ENCODE measurements around the gene THSD4.

- no peak for TF ChIP-seq CTCF (IDR thresholded peaks at IDR 0.05)
- TF ChIP-seq TCF7L2 (IDR thresholded peaks at IDR 0.05; ENCODE audit: low read depth, low read length) = no peak
- TF ChIP-seq REST (IDR thresholded peaks at IDR 0.05; ENCODE audit: insufficient read depth in 1 of 2, low read depth in 2 of 2, low read length in 1 of 2) = no peak
- TF ChIP-seq POLR2AphosphoS5 (IDR thresholded peaks at IDR 0.05; ENCODE audit: low read depth, low read length) = no peak
- TF ChIP-seq SIN3A (IDR thresholded peaks at IDR 0.05; ENCODE audit: borderline replicate concordance, insufficient read depth, low read depth, low read length) = no peak
These were observed 319.5 kb downstream of the THSD4 start for GRCh38 chr15:71434774-71435173.
